Gastrocnemius medialis (tissue), 4 donors: ENCODE results near the gene RBM19.

Experiments used
- CTCF ChIP-seq, 5 experiments: fragments of 450-650 bp in 3 of 5; fragments of 200-600 bp in 2 of 5; sonication (generic) in 2 of 5; IDR thresholded peaks in 4 of 5; conservative IDR thresholded peaks in 1 of 5; 1 replicate in 4 of 5; 2 replicates in 1 of 5; pipeline ENCODE4 v1.5.1; 2016 to 2019; ENCODE audit warnings: antibody characterized with exemption in 5 of 5, mild to moderate bottlenecking in 3 of 5, moderate library complexity in 3 of 5
- POLR2A ChIP-seq, 2 donors: fragments of 450-650 bp; IDR thresholded peaks; one replicate each; pipeline ENCODE4 v1.6.1; 2017; ENCODE audit warnings: antibody characterized with exemption in 2 of 2, mild to moderate bottlenecking in 2 of 2, moderate library complexity in 2 of 2

DNA sequence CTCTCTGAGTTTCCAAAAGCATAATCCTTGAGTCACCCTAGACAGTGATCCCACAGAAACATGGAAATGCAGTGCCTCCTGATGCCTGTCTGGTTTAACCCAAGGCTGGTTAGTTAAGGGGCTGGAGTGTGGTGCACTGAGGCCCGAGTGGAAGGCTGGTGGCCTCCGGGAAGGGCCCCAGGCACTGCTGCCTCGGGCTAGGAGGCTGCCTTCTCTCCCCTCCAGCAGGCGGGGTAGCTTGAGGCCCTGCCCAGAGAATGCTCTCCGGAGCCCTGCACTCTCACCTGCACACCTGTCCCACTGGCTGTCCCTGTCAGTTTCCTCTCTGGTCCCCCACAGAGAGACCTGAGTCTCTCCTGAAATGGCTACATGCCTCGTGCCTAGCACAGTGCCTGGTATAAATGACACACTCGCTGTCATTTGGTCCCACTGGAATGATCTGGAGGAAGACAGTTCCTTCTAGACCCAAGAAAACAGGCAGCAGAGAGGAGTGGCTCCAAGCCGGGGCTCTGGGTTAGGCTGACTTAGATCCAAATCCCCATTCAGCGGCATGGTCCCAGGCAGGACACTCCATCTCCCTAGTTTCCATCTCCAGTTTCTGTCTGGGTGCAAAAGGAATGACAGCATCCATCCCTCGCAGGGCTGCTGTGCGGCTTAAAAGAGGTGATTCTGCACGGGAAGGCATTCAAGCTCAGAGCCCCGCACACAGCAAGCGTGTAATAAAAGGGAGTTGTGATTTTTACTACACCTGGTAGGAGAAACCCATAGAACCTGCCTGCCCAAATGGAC lies 54.0 kb downstream of the RBM19 start:
- TF ChIP-seq CTCF (IDR thresholded peaks at IDR 0.05 in 4 of 5, conservative IDR thresholded peaks at IDR 0.05 in 1 of 5): no peak
- no peak for TF ChIP-seq POLR2A (IDR thresholded peaks at IDR 0.05)
